SK-N-SH treated with all-trans-retinoic acid at 6 μM for 48 hours (cell line): ENCODE measurements around the gene SLC2A13.

Source experiments
- ATAC-seq: fragments of 200-7000 bp; cut with Tn5 transposase; 3 replicates; pipeline ENCODE4 v1.9.1; 2020; ENCODE audit warnings: mild to moderate bottlenecking, moderate library complexity
- ARNTL ChIP-seq: fragments of 450-650 bp; formaldehyde crosslinking; IDR thresholded peaks from 2 replicates; pipeline ENCODE4 v1.5.0; 2020; ENCODE audit warnings: low read depth, mild to moderate bottlenecking, moderate library complexity, borderline replicate concordance
- BACH2 ChIP-seq: fragments of 250-450 bp; sonication (Bioruptor Pico); IDR thresholded peaks from 2 replicates; pipeline ENCODE4 v1.9.0; 2021; ENCODE audit warnings: mild to moderate bottlenecking, borderline replicate concordance
- CREB5 ChIP-seq: fragments of 250-450 bp; sonication (Bioruptor Pico); IDR thresholded peaks from 2 replicates; pipeline ENCODE4 v1.5.1; 2020; ENCODE audit warnings: low read depth, mild to moderate bottlenecking, moderate library complexity
- GLIS3 ChIP-seq: fragments of 250-450 bp; sonication (Bioruptor Pico); IDR thresholded peaks from 2 replicates; pipeline ENCODE4 v1.5.0; 2020; ENCODE audit warnings: mild to moderate bottlenecking, moderate library complexity
- ISL1 ChIP-seq: fragments of 250-450 bp; sonication (Bioruptor Pico); IDR thresholded peaks from 2 replicates; pipeline ENCODE4 v2.1.2; 2022; ENCODE audit warnings: mild to moderate bottlenecking, moderate library complexity
- OSR1 ChIP-seq: fragments of 250-450 bp; sonication (Bioruptor Pico); IDR thresholded peaks from 2 replicates; pipeline ENCODE4 v1.8.0; 2022; ENCODE audit warnings: moderate library complexity, mild to moderate bottlenecking, inconsistent platforms
- POU6F1 ChIP-seq: fragments of 250-450 bp; sonication (Bioruptor Pico); IDR thresholded peaks from 2 replicates; pipeline ENCODE4 v1.8.0; 2021; ENCODE audit warnings: low read depth, mild to moderate bottlenecking, moderate library complexity, borderline replicate concordance
- PPARA ChIP-seq: fragments of 250-450 bp; sonication (Bioruptor Pico); IDR thresholded peaks from 2 replicates; pipeline ENCODE4 v1.5.0; 2020; ENCODE audit warnings: mild to moderate bottlenecking, borderline replicate concordance
- RARB ChIP-seq: fragments of 250-450 bp; sonication (Bioruptor Pico); IDR thresholded peaks from 2 replicates; pipeline ENCODE4 v1.8.0; 2021; ENCODE audit warnings: mild to moderate bottlenecking, moderate library complexity
- SNAI2 ChIP-seq: fragments of 250-450 bp; sonication (Bioruptor Pico); IDR thresholded peaks from 2 replicates; pipeline ENCODE4 v1.5.0; 2020; ENCODE audit warnings: mild to moderate bottlenecking, moderate library complexity
- TOX ChIP-seq: fragments of 250-450 bp; sonication (Bioruptor Pico); IDR thresholded peaks from 2 replicates; pipeline ENCODE4 v1.8.0; 2021; ENCODE audit warnings: mild to moderate bottlenecking, moderate library complexity, borderline replicate concordance
- TSHZ2 ChIP-seq: fragments of 250-450 bp; sonication (Bioruptor Pico); IDR thresholded peaks from 2 replicates; pipeline ENCODE4 v1.5.0; 2020; ENCODE audit warnings: mild to moderate bottlenecking, moderate library complexity
- ZC3H10 ChIP-seq: fragments of 250-450 bp; sonication (Bioruptor Pico); IDR thresholded peaks from 2 replicates; pipeline ENCODE4 v1.5.1; 2021; ENCODE audit warnings: mild to moderate bottlenecking, moderate library complexity
- ZFP30 ChIP-seq: fragments of 450-650 bp; formaldehyde crosslinking; IDR thresholded peaks from 2 replicates; pipeline ENCODE4 v1.5.0; 2022; ENCODE audit warnings: mild to moderate bottlenecking, moderate library complexity
- TF ChIP-seq, protein P1 (sequence below): fragments of 250-450 bp; sonication (Bioruptor Pico); IDR thresholded peaks from 2 replicates; pipeline ENCODE4 v1.5.1; 2021; ENCODE audit warnings: mild to moderate bottlenecking, moderate library complexity

SLC2A13 gene

GRCh38 chr12:40142001-40142744, 36.3 kb upstream of the SLC2A13 start:
- no peak for TF ChIP-seq PPARA (CRISPR knock-in tag)
- TF ChIP-seq TSHZ2 (CRISPR knock-in tag) = no peak
- TF ChIP-seq, protein P1, sequence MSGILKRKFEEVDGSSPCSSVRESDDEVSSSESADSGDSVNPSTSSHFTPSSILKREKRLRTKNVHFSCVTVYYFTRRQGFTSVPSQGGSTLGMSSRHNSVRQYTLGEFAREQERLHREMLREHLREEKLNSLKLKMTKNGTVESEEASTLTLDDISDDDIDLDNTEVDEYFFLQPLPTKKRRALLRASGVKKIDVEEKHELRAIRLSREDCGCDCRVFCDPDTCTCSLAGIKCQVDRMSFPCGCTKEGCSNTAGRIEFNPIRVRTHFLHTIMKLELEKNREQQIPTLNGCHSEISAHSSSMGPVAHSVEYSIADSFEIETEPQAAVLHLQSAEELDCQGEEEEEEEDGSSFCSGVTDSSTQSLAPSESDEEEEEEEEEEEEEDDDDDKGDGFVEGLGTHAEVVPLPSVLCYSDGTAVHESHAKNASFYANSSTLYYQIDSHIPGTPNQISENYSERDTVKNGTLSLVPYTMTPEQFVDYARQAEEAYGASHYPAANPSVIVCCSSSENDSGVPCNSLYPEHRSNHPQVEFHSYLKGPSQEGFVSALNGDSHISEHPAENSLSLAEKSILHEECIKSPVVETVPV = no peak
- no peak for TF ChIP-seq CREB5 (CRISPR knock-in tag)
- no peak for TF ChIP-seq ISL1 (CRISPR knock-in tag)
- TF ChIP-seq ARNTL (CRISPR knock-in tag) = no peak
- TF ChIP-seq POU6F1 = no peak
- TF ChIP-seq BACH2 (CRISPR knock-in tag) = no peak
- TF ChIP-seq ZC3H10 (CRISPR knock-in tag) = no peak
- no peak for TF ChIP-seq SNAI2
- TF ChIP-seq ZFP30 = no peak
- TF ChIP-seq, all 23 proteins: peak for 0
- no peak for ATAC-seq

- TF ChIP-seq RARB (CRISPR knock-in tag) (no peak), TSHZ2 (CRISPR knock-in tag) (no peak), ZC3H10 (CRISPR knock-in tag) (no peak), GLIS3 (CRISPR knock-in tag) (no peak), CREB5 (CRISPR knock-in tag) (no peak), TOX (CRISPR knock-in tag) (no peak)
- no peak for ATAC-seq
Observed at GRCh38 chr12:40138526-40138925, 32.6 kb upstream of the SLC2A13 start.

GRCh38 chr12:40137252-40137651, 31.4 kb upstream of the SLC2A13 start:
- ATAC-seq = no peak
- TF ChIP-seq RARB (CRISPR knock-in tag) (no peak), ISL1 (CRISPR knock-in tag) (no peak), BACH2 (CRISPR knock-in tag) (no peak), ZC3H10 (CRISPR knock-in tag) (no peak), GLIS3 (CRISPR knock-in tag) (no peak), SNAI2 (no peak), OSR1 (no peak), TSHZ2 (CRISPR knock-in tag) (no peak)
- TF ChIP-seq, all 23 proteins: peak for 0
